NCI-H2171 (cell line): ENCODE data around the gene PTF1A.

Experiments used
- DNase-seq: peaks from one replicate; lab custom pipeline; 2025; lab: John Stamatoyannopoulos, UW

PTF1A gene

GRCh38 chr10:23187155-23187554, 5.0 kb upstream of the PTF1A start:
- DNase-seq, result no peak

GRCh38 chr10:23189024-23189423, 3.1 kb upstream of the PTF1A start:
- DNase-seq, result no peak

- DNase-seq, result no peak
Measured at GRCh38 chr10:23190872-23191763, 994 bp upstream of the PTF1A start.

DNA sequence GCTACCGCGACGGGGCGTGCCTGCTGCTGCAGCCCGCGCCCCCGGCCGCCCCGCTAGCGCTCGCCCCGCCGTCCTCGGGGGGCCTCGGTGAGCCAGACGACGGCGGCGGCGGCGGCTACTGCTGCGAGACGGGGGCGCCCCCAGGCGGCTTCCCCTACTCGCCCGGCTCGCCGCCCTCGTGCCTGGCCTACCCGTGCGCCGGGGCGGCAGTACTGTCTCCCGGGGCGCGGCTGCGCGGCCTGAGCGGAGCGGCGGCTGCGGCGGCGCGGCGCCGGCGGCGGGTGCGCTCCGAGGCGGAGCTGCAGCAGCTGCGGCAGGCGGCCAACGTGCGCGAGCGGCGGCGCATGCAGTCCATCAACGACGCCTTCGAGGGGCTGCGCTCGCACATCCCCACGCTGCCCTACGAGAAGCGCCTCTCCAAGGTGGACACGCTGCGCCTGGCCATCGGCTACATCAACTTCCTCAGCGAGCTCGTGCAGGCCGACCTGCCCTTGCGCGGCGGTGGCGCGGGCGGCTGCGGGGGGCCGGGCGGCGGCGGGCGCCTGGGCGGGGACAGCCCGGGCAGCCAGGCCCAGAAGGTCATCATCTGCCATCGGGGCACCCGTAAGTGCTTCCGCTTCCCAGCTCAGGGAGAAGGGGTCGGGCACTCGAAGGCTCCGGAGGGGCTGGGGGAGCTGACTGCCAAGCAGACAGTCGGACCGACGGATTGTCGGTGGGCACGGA, 761 bp downstream of the PTF1A start:
- DNase-seq, result peak; percentile 6

- no peak for DNase-seq
Measured at GRCh38 chr10:23193435-23194074, 1.4 kb downstream of the PTF1A start.

DNA sequence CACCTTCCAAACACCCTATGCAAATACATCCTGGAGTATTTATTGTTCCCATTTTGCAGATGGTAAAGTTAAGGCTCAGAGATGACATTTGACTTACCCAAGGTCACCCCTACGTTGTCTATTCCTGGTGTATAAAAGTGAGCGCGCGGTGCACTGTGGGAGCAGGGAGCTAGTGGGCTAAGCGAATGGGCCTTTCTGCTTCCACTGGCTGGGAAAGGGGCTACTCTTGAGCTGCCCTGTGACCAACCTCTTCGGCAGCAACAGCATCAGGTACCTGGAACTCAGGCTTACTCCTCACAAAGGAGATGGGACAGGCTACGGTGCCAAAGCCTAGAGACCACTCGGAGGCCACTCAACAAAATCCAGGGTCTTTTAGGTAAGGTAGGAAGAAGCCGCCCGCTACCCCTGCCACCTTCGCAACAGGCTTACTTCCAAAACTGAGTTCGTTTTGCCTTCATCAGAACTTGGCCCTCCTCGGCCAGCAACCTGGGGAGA, 2.4 kb downstream of the PTF1A start:
- DNase-seq, result no peak

- DNase-seq, result no peak
Measured at GRCh38 chr10:23194966-23195845, 3.1 kb downstream of the PTF1A start.

DNA sequence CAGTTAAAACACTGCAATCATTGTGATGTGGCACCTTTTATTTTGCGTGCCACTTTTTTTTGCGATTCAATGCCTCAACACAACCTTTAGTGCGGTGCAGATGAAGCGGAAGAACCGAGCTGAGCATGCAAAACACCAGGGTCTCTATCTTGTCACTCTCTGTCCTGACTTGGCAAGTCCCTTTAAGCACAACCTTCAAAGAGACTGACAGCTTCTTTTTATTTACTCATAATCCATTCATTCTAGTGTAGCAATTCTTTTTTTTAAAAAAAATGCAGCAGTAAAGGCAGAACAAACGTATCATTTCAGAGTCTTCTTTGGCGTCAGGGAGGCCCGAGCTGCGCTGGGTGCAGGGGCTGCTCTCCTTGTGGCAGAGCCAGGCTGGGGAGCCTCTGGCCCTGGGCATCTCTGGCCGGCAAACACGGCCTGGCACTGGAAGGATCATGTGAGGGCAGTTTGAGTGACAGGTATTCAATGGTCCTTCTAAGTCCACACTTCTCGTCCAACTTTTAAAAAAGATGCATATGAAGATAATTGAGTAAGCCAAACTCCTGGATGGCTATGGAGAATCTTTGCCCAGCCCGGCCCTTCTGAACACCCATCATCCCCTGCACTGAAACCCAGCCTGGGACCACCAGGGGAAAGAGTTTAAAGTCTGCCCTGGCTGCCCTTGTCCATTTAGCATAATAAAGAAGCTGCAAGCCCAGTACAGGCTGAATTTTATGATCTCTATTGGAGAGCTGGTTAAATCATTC, 3.9 kb downstream of the PTF1A start:
- DNase-seq, result no peak

GRCh38 chr10:23196915-23197314, 4.8 kb downstream of the PTF1A start:
- no peak for DNase-seq

GRCh38 chr10:23197416-23197861, 5.3 kb downstream of the PTF1A start:
- no peak for DNase-seq

DNA sequence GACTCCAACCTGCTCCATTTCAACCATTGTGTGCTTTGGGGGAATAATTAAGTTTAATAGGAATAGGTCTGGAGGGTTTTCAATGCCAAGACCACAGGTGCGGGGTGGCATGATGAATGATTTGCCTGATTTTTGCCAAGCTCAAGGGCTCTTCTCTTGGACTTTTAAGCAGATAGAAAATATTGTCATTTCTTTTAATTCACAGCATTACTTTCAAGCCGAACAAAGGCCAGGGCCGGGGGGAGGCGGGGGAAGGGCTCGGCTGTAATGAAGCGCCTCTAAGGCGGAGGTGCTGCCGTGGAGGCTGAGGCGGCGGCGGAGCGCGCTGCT, 6.5 kb downstream of the PTF1A start:
- no peak for DNase-seq

DNA sequence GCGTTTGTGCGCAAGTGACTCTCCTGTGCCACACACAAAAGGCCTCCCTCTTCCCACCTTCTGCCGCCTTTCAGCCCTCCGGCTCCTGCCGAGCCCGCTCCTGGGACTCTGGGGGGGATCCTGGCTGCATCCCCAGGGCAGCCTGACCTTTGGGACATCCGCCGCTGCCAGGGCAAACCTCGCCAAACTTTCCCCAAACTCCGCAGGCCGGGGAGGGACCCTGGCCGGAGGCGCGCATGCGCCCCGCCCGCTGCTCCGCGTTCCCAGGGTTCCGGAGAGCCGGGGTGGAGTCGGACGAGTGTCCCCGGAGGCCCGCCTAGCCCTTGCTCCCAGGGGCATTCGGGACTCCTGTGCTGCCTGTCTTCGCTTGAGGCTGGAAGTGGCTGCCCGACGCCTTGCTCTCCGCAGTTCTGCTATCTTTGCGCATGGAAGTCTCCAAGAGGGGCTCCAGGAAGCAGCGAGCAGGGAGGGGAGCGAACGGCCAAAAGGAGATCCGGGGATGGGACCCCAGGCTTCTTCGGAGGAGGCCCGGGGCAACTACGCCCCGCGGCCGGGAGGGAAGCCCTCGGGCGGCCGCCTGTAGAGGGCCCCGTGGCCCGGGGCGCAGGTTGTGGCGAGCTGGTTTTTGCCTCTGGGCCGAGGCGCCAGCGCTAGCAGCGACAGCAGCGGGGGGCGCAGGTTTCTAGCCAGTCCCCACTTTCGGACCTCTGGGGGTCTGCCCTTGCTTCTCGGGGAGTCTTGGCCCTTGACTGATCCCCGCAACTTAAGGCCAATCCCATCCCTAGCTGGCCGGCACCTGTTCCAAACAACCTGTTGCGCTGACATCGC, 7.0 kb downstream of the PTF1A start:
- no peak for DNase-seq

- no peak for DNase-seq
Measured at GRCh38 chr10:23199768-23200511, 7.8 kb downstream of the PTF1A start.

GRCh38 chr10:23200586-23200985, 8.5 kb downstream of the PTF1A start:
- DNase-seq, result no peak

- no peak for DNase-seq
Measured at GRCh38 chr10:23200997-23201652, 9.0 kb downstream of the PTF1A start.

DNA sequence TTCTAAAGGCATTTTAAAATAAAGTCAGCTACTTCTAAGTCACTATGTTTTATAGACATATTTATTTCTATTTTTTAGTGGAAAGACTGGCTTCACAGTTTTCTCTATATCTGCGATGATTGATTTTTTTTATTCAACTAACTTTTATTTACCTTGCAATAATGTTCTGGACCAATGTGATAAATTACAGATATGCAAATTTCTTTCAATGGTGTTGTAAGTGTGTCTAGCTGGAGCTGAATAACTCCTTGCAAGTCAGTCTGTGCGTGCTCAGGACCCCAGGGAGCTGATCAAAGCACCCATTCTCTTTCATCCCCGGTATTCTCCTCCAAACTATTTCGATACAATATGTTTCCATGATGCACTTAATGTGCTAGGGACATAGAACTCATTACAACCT, 9.7 kb downstream of the PTF1A start:
- no peak for DNase-seq

DNA sequence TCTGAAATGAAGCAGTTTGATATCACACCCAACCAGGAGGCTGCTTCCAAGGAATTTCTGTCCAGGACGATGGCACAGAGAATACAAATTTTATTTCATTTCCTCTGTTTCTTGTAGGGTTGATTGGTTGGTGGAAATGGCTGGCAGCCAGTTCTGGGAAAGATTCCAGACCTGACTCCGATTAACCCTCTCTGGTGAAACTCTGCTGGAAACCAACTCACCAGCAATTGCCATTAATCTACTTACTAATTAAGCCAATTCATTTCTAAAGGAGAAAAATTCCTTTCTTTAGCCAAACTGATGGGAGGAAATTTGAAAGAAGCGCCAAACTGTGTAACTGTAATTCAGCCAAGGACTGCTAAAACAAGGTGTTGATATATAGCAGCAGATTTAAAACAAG, 10.7 kb downstream of the PTF1A start:
- no peak for DNase-seq

DNA sequence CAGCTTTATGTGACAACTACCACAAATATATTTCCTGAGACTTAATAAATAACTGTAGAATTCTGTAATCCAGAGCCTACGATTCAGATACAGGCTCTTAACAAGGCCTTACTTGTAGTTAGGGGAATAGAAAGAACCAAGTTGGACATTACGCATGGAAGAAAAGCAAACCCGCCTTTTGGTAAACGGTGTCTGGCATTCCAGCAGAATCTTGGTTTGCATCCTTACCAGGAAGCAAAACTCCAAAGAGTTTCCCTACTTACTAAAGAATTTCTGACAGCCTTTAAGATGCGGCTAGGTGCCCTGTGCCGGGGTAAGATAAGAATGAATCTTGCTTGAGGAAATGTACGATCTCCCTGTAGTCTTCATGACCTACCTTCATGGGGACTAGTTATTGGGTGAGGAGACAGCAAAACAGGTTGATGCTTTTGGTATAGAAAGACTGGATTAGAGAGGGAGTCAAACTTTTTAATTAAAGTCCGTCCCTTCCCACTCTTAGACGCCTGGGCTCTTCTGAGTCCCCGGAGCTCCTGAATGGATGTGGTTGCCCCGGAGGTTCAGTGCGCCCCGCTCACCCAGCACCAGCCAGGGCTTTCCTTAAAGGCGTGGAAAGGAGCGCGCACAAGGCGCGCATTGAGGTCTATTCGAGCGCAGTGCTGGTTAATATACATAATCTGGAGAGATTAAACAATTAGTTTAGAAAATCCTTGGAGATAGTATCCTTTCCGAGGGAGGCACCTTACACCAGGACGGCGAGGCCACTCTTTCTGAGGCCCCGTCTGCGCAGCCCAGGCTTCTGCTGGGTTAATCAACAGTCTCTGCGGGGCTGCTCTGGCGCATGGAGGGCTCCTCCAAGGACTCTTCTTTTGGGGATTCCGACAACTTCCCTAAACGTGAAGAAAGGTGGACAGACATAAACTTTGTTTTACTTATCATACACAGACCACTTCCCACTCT, 11.5 kb downstream of the PTF1A start:
- DNase-seq, result no peak
